Measurements from ENCODE around the gene POLE2. TPM values are rescaled to one million over a fixed set of nuclear protein-coding genes. Genes with fewer than 3 reads are reported as not detected.
"Not testable (repeated sequence)": the region's sequence is repeated elsewhere in the genome, so short reads cannot be mapped to it uniquely, and the experiment has no call there.

The POLE2 gene
- total RNA-seq, 1 donor from 2014 or later = 66.9 TPM

- H3K27me3 ChIP-seq = no peaks in the 10 kb centered on the region
- no peaks in the 10 kb centered on the region for H3K27me3 Mint-ChIP-seq (ENCODE audit: insufficient read depth, low read depth)
- H3K4me3 ChIP-seq = no peak overlapping the region
- DNase-seq (ENCODE audit: low spot score) = no peak
- H3K27ac Mint-ChIP-seq = no peak overlapping the region
- H4K20me1 ChIP-seq (ENCODE audit: low read depth) = no peaks in the 10 kb centered on the region
- TF ChIP-seq EZH2phosphoT487 (IDR thresholded peaks at IDR 0.05) (no peak), EZH2 (IDR thresholded peaks at IDR 0.05) (no peak)
- TF ChIP-seq, protein P1, sequence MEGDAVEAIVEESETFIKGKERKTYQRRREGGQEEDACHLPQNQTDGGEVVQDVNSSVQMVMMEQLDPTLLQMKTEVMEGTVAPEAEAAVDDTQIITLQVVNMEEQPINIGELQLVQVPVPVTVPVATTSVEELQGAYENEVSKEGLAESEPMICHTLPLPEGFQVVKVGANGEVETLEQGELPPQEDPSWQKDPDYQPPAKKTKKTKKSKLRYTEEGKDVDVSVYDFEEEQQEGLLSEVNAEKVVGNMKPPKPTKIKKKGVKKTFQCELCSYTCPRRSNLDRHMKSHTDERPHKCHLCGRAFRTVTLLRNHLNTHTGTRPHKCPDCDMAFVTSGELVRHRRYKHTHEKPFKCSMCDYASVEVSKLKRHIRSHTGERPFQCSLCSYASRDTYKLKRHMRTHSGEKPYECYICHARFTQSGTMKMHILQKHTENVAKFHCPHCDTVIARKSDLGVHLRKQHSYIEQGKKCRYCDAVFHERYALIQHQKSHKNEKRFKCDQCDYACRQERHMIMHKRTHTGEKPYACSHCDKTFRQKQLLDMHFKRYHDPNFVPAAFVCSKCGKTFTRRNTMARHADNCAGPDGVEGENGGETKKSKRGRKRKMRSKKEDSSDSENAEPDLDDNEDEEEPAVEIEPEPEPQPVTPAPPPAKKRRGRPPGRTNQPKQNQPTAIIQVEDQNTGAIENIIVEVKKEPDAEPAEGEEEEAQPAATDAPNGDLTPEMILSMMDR (IDR thresholded peaks at IDR 0.05) = no peak
- no peaks in the 10 kb centered on the region for H3F3A ChIP-seq (ENCODE audit: low read depth)
- H3K36me3 Mint-ChIP-seq = no peaks in the 10 kb centered on the region
- no peaks in the 10 kb centered on the region for H3K4me1 ChIP-seq
- no peak overlapping the region for H3K4me2 ChIP-seq
- H3K27ac ChIP-seq = no peak overlapping the region
- no peak overlapping the region for H3K4me3 Mint-ChIP-seq
- H3K9ac ChIP-seq = no peak overlapping the region
- no peaks in the 10 kb centered on the region for H3K79me2 ChIP-seq (ENCODE audit: low read depth)
- H3K9me3 Mint-ChIP-seq = no peaks in the 10 kb centered on the region
- H3K36me3 ChIP-seq = no peaks in the 10 kb centered on the region
- peak overlapping the region; percentile 55 for H2AFZ ChIP-seq (replicated peaks)
- H3K4me1 Mint-ChIP-seq = no peaks in the 10 kb centered on the region
- no peaks in the 10 kb centered on the region for H3K9me3 ChIP-seq (ENCODE audit: low read depth)
Measured at GRCh38 chr14:49732896-49733295, 44.9 kb upstream of the POLE2 start.

GRCh38 chr14:49727171-49727570 is 39.2 kb upstream of the POLE2 start:
- Histone ChIP-seq H3K9me3 (ENCODE audit: low read depth) (no peaks in the 10 kb centered on the region), H3K9ac (no peak overlapping the region), H3K27me3 (no peaks in the 10 kb centered on the region), H3K27ac (no peak overlapping the region), H3K4me1 (no peaks in the 10 kb centered on the region), H2AFZ (replicated peaks) (peak overlapping the region; percentile 9), H3K79me2 (ENCODE audit: low read depth) (no peaks in the 10 kb centered on the region), H3K4me2 (no peak overlapping the region), H3K4me3 (no peak overlapping the region), H3F3A (ENCODE audit: low read depth) (no peaks in the 10 kb centered on the region), H3K36me3 (no peaks in the 10 kb centered on the region), H4K20me1 (ENCODE audit: low read depth) (no peaks in the 10 kb centered on the region)
- DNase-seq (ENCODE audit: low spot score) = no peak
- H3K4me1 Mint-ChIP-seq = no peaks in the 10 kb centered on the region
- H3K4me3 Mint-ChIP-seq = no peak overlapping the region
- H3K9me3 Mint-ChIP-seq = no peaks in the 10 kb centered on the region
- no peak overlapping the region for H3K27ac Mint-ChIP-seq
- TF ChIP-seq EZH2phosphoT487 (IDR thresholded peaks at IDR 0.05) (no peak), EZH2 (IDR thresholded peaks at IDR 0.05) (no peak)
- TF ChIP-seq, protein P1 (IDR thresholded peaks at IDR 0.05) = no peak
- H3K27me3 Mint-ChIP-seq (ENCODE audit: insufficient read depth, low read depth) = peaks cover 2% of the 10 kb centered on the region
- no peaks in the 10 kb centered on the region for H3K36me3 Mint-ChIP-seq

- H4K20me1 ChIP-seq (ENCODE audit: low read depth); H3K27me3 ChIP-seq; H3K9me3 Mint-ChIP-seq; H3F3A ChIP-seq (ENCODE audit: low read depth); H3K4me1 ChIP-seq; H3K4me2 ChIP-seq; H3K9ac ChIP-seq; H3K36me3 ChIP-seq; H3K4me3 ChIP-seq; H3K36me3 Mint-ChIP-seq; DNase-seq (ENCODE audit: low spot score); H3K4me3 Mint-ChIP-seq; H3K9me3 ChIP-seq (ENCODE audit: low read depth); H3K27ac Mint-ChIP-seq; H3K27me3 Mint-ChIP-seq (ENCODE audit: insufficient read depth, low read depth); H3K27ac ChIP-seq; H3K4me1 Mint-ChIP-seq; H3K79me2 ChIP-seq (ENCODE audit: low read depth): not testable (repeated sequence)
- H2AFZ ChIP-seq (replicated peaks) = peak overlapping the region; percentile 12
Measured at GRCh38 chr14:49721733-49722435, 33.9 kb upstream of the POLE2 start.

GRCh38 chr14:49720744-49721143 is 32.7 kb upstream of the POLE2 start:
- Histone ChIP-seq H3K4me2 (no peak overlapping the region), H3K4me1 (no peaks in the 10 kb centered on the region), H2AFZ (replicated peaks) (no peak overlapping the region), H3K36me3 (no peaks in the 10 kb centered on the region), H3K4me3 (no peak overlapping the region), H3K9me3 (ENCODE audit: low read depth) (no peaks in the 10 kb centered on the region), H4K20me1 (ENCODE audit: low read depth) (no peaks in the 10 kb centered on the region), H3K27ac (no peak overlapping the region), H3K9ac (no peak overlapping the region), H3F3A (ENCODE audit: low read depth) (no peaks in the 10 kb centered on the region), H3K79me2 (ENCODE audit: low read depth) (no peaks in the 10 kb centered on the region), H3K27me3 (no peaks in the 10 kb centered on the region)
- peaks cover 2% of the 10 kb centered on the region for H3K9me3 Mint-ChIP-seq
- no peaks in the 10 kb centered on the region for H3K36me3 Mint-ChIP-seq
- H3K27me3 Mint-ChIP-seq (ENCODE audit: insufficient read depth, low read depth) = no peaks in the 10 kb centered on the region
- no peak overlapping the region for H3K4me3 Mint-ChIP-seq
- DNase-seq (ENCODE audit: low spot score) = no peak
- no peaks in the 10 kb centered on the region for H3K4me1 Mint-ChIP-seq
- H3K27ac Mint-ChIP-seq = no peak overlapping the region
- no peak for TF ChIP-seq EZH2phosphoT487 (IDR thresholded peaks at IDR 0.05)
- no peak for TF ChIP-seq EZH2 (IDR thresholded peaks at IDR 0.05)
- TF ChIP-seq, protein P1 (IDR thresholded peaks at IDR 0.05) = no peak

- not testable (repeated sequence) for DNase-seq (ENCODE audit: low spot score); H3K4me3 ChIP-seq; H3K9ac ChIP-seq
Measured at GRCh38 chr14:49710993-49711392, 23.0 kb upstream of the POLE2 start.

DNA sequence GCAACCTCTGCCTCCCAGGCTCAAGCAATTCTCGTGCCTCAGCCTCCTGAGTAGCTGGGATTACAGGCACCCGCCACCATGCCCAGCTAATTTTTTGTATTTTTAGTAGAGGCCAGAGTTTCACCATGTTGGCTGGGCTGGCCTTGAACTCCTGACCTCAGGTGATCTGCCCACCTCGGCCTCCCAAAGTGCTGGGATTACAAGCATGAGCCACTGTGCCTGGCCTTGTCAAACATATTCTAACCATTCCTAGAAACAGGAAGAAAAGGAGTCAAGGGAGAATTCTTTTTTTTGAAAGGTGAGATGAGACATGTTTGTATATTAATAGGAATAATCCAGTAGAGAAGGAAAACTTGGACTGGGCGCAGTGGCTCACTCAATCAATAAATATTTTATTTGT is 16.5 kb upstream of the POLE2 start:
- not testable (repeated sequence) for H3K9me3 ChIP-seq (ENCODE audit: low read depth); H3K36me3 Mint-ChIP-seq; H3K36me3 ChIP-seq; H4K20me1 ChIP-seq (ENCODE audit: low read depth); H3K9ac ChIP-seq; H3K4me1 ChIP-seq; H3K79me2 ChIP-seq (ENCODE audit: low read depth); H3K27ac ChIP-seq; H2AFZ ChIP-seq (replicated peaks); H3K4me2 ChIP-seq; H3F3A ChIP-seq (ENCODE audit: low read depth); H3K27ac Mint-ChIP-seq; DNase-seq (ENCODE audit: low spot score); H3K4me1 Mint-ChIP-seq; H3K4me3 Mint-ChIP-seq; H3K27me3 ChIP-seq; H3K27me3 Mint-ChIP-seq (ENCODE audit: insufficient read depth, low read depth); H3K4me3 ChIP-seq; H3K9me3 Mint-ChIP-seq

More at GRCh38 chr14:49710993-49711392, 23.0 kb upstream of the POLE2 start:
- not testable (repeated sequence) for H3K36me3 Mint-ChIP-seq; H3K9me3 Mint-ChIP-seq; H3K27ac ChIP-seq; H3K4me1 ChIP-seq; H3K9me3 ChIP-seq (ENCODE audit: low read depth); H2AFZ ChIP-seq (replicated peaks); H3K36me3 ChIP-seq; H4K20me1 ChIP-seq (ENCODE audit: low read depth); H3F3A ChIP-seq (ENCODE audit: low read depth); H3K27me3 ChIP-seq; H3K4me3 Mint-ChIP-seq; H3K27ac Mint-ChIP-seq; H3K27me3 Mint-ChIP-seq (ENCODE audit: insufficient read depth, low read depth); H3K79me2 ChIP-seq (ENCODE audit: low read depth); H3K4me1 Mint-ChIP-seq; H3K4me2 ChIP-seq

Measured in neural progenitor cell (in vitro differentiated cells).